Sigmoid colon (tissue), 7 donors: ENCODE data around the gene PPM1L. TPM values are rescaled to one million over a fixed set of nuclear protein-coding genes. Genes with fewer than 3 reads are reported as not detected.

Experiments used
- DNase-seq: peaks from one replicate; pipeline ENCODE4 v3.0.0-alpha.2; 2019
- H3K27ac ChIP-seq, 4 donors: fragments of 200-600 bp; sonication (generic); one replicate each; pipeline ENCODE4 v1.5.1; 2016 to 2019; ENCODE audit warnings: mild to moderate bottlenecking in 1 of 4
- H3K27me3 ChIP-seq, 3 donors: fragments of 200-600 bp; sonication (generic); one replicate each; pipeline ENCODE4 v1.5.1; 2019; ENCODE audit warnings: mild to moderate bottlenecking in 1 of 3
- H3K36me3 ChIP-seq, 4 donors: fragments of 200-600 bp; sonication (generic); one replicate each; pipeline ENCODE4 v1.5.1; 2016 to 2019
- H3K4me1 ChIP-seq, 4 donors: fragments of 200-600 bp; sonication (generic); one replicate each; pipeline ENCODE4 v1.5.1; 2017 to 2019
- H3K4me3 ChIP-seq, 4 donors: fragments of 200-600 bp; sonication (generic); one replicate each; pipeline ENCODE4 v1.5.1; 2017 to 2019; ENCODE audit warnings: mild to moderate bottlenecking in 2 of 4, moderate library complexity in 1 of 4
- H3K9me3 ChIP-seq, 4 donors: fragments of 200-600 bp in 3 of 4; sonication (generic) in 3 of 4; one replicate each; pipeline versions ENCODE4 v1.5.1 to v1.6.1; 2013 to 2019
- EP300 ChIP-seq, 4 donors: sonication (generic); formaldehyde crosslinking; IDR thresholded peaks; one replicate each; pipeline ENCODE4 v1.6.1; 2017; ENCODE audit warnings: antibody characterized with exemption in 4 of 4
- POLR2A ChIP-seq, 2 donors: fragments of 450-650 bp; IDR thresholded peaks; one replicate each; pipeline ENCODE4 v1.6.1; 2016; ENCODE audit warnings: antibody characterized with exemption in 2 of 2, mild to moderate bottlenecking in 2 of 2, moderate library complexity in 2 of 2
- POLR2AphosphoS5 ChIP-seq, 4 donors: sonication (generic); formaldehyde crosslinking; IDR thresholded peaks; one replicate each; pipeline ENCODE4 v1.6.1; 2017; ENCODE audit warnings: antibody characterized with exemption in 4 of 4
- WGBS, 2 donors: extraction: QIAGEN DNeasy Blood & Tissue Kit; methylation state at CpG; one replicate each; pipeline ENCODE4 v1.1.7; 2013; 5-methylcytosine and 5-hydroxymethylcytosine counted together
- intact Hi-C: fragments of 100-400 bp; cut with DNase I; formaldehyde crosslinking; loops from one replicate; pipeline ENCODE4 v1.15.1; 2023
- polyA plus RNA-seq, 3 donors: library from polyadenylated mRNA; stranded (reverse); fragments of 200-250 nt; gene quantifications; one replicate each; pipeline ENCODE4 v1.2.3, GENCODE V29; 2013
- total RNA-seq, 4 donors: library from RNA; depleted of rRNA; stranded (reverse); fragments of >200 nt; gene quantifications; one replicate each; pipeline ENCODE4 v1.1.0, GENCODE V29; 2016
- TF ChIP-seq, protein P1 (sequence below), 4 experiments: fragments of 450-650 bp in 3 of 4; fragments of 200-600 bp in 1 of 4; IDR thresholded peaks; one replicate each; pipeline ENCODE4 v1.5.1; 2016 to 2019; ENCODE audit warnings: antibody characterized with exemption in 4 of 4, mild to moderate bottlenecking in 3 of 4, moderate library complexity in 2 of 4
- donor health status: healthy with polysubstance abuse.
- donor health status: Bipolar disorder and iron deficiency.
- donor health status: healthy.

PPM1L gene
- total and polyA plus RNA-seq, 7 donors = 1.2 to 50.2 (median 33.2) TPM

DNA sequence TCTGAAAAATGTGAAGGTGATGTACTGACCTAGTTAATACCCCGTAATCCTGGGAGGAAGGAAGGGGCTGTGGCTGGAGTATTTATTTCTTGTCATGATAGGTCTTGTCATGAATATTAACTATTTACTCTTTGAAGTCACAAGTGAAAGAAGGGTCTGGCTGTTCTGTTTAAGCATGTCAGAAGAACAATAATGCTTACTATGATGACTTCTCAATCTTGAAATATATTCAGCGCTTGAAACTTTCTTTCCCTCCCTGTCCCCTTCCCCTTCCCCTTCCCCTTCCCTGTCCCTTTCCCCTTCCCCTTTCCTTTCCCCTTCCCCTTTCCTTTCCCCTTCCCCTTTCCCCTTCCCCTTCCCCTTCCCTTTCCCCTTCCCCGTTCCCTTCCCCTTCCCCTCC lies 153.9 kb downstream of the PPM1L start:
- no peaks in the 10 kb centered on the region for H3K4me1 ChIP-seq
- H3K27me3 ChIP-seq = no peaks in the 10 kb centered on the region
- no peak overlapping the region for H3K4me3 ChIP-seq
- TF ChIP-seq, protein P1, sequence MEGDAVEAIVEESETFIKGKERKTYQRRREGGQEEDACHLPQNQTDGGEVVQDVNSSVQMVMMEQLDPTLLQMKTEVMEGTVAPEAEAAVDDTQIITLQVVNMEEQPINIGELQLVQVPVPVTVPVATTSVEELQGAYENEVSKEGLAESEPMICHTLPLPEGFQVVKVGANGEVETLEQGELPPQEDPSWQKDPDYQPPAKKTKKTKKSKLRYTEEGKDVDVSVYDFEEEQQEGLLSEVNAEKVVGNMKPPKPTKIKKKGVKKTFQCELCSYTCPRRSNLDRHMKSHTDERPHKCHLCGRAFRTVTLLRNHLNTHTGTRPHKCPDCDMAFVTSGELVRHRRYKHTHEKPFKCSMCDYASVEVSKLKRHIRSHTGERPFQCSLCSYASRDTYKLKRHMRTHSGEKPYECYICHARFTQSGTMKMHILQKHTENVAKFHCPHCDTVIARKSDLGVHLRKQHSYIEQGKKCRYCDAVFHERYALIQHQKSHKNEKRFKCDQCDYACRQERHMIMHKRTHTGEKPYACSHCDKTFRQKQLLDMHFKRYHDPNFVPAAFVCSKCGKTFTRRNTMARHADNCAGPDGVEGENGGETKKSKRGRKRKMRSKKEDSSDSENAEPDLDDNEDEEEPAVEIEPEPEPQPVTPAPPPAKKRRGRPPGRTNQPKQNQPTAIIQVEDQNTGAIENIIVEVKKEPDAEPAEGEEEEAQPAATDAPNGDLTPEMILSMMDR (IDR thresholded peaks at IDR 0.05) = no peak
- TF ChIP-seq POLR2A (IDR thresholded peaks at IDR 0.05) (no peak), POLR2AphosphoS5 (IDR thresholded peaks at IDR 0.05) (no peak), EP300 (IDR thresholded peaks at IDR 0.05) (no peak)
- no peaks in the 10 kb centered on the region for H3K36me3 ChIP-seq
- peaks cover 0 to 5% (median 2%) of the 10 kb centered on the region in 4 donors for H3K9me3 ChIP-seq
- 54 to 77% methylated on average over 2 of the region's 3 CpGs for WGBS, 2 donors
- intact Hi-C loops = no loop called here
- DNase-seq = no peak
- no peak overlapping the region for H3K27ac ChIP-seq

DNA sequence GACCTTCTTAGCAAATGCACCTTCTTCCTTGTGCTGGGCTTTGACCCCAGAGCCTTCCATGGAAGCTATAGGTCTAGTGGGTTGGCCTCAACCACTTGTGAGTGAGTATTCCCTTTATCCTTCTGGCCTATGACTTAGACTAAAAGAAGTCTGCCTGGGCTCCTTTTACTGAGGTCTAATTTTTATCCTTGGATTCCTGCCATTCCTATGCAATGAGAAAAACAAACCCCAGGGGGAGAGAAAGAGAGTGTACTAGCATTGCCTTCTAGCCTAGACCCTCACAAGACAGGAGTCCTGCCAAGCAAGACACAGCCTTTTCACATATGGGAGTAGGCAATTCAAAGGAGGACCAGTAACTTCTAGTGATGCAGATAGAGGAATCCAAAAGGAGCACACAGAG lies 155.4 kb downstream of the PPM1L start:
- Histone ChIP-seq H3K4me1 (no peaks in the 10 kb centered on the region), H3K27me3 (no peaks in the 10 kb centered on the region), H3K36me3 (no peaks in the 10 kb centered on the region), H3K9me3 (peaks cover 0 to 5% (median 0%) of the 10 kb centered on the region in 4 donors), H3K27ac (no peak overlapping the region), H3K4me3 (no peak overlapping the region)
- TF ChIP-seq POLR2A (IDR thresholded peaks at IDR 0.05) (no peak), POLR2AphosphoS5 (IDR thresholded peaks at IDR 0.05) (no peak)
- TF ChIP-seq, protein P1 (IDR thresholded peaks at IDR 0.05) = no peak
- DNase-seq = no peak
- intact Hi-C loops = no loop called here

DNA sequence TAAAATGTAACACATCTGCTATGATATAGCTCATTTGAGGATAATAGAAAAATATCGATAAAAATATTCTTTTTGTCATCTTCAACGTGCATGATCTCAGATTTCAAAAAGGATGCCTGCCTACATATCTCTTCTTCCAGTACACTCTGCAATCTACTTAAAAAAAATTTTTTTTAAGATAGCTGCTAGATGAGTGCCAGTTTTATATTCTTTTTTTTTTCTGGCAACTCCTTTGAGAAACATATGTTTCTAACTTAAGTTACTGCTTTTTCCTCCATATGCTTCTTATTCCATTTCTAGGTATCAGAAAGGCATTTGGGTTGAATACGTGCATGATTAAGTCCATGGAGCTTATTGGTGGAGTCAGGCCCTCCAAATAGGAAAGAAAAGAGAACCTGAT lies 160.4 kb downstream of the PPM1L start:
- H3K36me3 ChIP-seq = no peaks in the 10 kb centered on the region
- H3K27me3 ChIP-seq = no peaks in the 10 kb centered on the region
- H3K4me3 ChIP-seq = no peak overlapping the region
- no peaks in the 10 kb centered on the region for H3K9me3 ChIP-seq
- no peak overlapping the region for H3K27ac ChIP-seq
- 94 to 95% methylated on average over 3 of the region's 3 CpGs for WGBS, 2 donors
- DNase-seq = no peak
- intact Hi-C loops = no loop called here
- TF ChIP-seq, protein P1 (IDR thresholded peaks at IDR 0.05) = no peak
- no peaks in the 10 kb centered on the region for H3K4me1 ChIP-seq

DNA sequence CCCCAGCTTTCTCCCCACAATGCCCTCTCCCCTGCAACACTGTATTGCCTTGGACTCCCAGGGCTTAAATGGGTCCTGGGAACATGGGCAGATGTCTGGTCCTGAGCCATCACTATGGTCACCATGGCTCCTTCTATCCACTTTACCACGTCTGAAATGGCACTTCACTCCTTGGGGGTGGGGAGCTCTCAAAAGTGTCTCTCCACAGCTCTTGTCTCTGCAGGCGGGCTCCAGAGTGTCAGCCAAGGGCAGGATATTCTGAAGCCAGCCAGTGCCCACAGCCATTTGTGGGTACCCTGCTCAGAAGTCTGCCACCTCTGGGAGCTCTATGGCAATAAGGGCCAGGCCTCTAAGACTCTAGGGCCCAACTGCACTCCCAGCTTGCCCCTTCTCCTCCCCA lies 163.9 kb downstream of the PPM1L start:
- no peaks in the 10 kb centered on the region for H3K9me3 ChIP-seq
- no peak overlapping the region for H3K4me3 ChIP-seq
- no peaks in the 10 kb centered on the region for H3K27me3 ChIP-seq
- no peaks in the 10 kb centered on the region for H3K36me3 ChIP-seq
- TF ChIP-seq POLR2A (IDR thresholded peaks at IDR 0.05) (no peak), EP300 (IDR thresholded peaks at IDR 0.05) (no peak), POLR2AphosphoS5 (IDR thresholded peaks at IDR 0.05) (no peak)
- TF ChIP-seq, protein P1 (IDR thresholded peaks at IDR 0.05) = no peak
- WGBS, 2 donors = 83 to 87% methylated on average over 2 of the region's 2 CpGs
- no peak for DNase-seq
- intact Hi-C loops = no loop called here
- no peaks in the 10 kb centered on the region for H3K4me1 ChIP-seq
- H3K27ac ChIP-seq = no peak overlapping the region

DNA sequence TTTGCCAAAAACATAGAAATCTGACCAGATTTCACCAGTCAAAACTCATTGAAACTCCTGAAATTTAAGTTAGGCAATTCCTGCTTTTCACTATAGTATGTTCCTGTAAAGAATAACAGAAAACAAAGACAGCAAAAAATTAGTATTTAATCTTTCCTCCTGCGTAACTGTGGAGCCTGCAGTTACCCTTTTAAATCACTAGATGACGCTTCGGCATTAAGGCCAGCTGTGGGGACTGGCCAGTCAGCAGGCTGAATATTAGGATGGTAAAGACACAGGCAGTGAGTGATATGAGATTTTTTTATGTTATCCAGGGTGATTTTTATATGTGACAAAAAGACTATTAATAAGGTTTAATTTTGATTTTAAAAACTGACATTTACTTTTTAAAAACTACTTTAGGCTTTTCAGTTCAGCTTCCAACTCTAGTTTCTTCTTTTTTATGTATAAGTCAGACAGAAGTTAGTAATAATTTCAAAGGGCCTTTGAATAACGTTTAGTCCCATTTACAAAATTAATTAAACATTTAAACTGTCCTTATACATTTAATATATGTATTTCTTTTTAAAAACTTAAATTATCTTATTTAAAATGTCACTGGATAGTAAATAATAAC lies 165.1 kb downstream of the PPM1L start:
- Histone ChIP-seq H3K4me1 (no peaks in the 10 kb centered on the region), H3K27me3 (no peaks in the 10 kb centered on the region), H3K4me3 (no peak overlapping the region), H3K27ac (no peak overlapping the region), H3K9me3 (no peaks in the 10 kb centered on the region), H3K36me3 (no peaks in the 10 kb centered on the region)
- no peak for DNase-seq
- TF ChIP-seq POLR2AphosphoS5 (IDR thresholded peaks at IDR 0.05) = no peak
- TF ChIP-seq, protein P1 (IDR thresholded peaks at IDR 0.05) = peak in 3 of 4 experiments; percentile 56 to 75 (median 64)
- intact Hi-C loops = no loop called here
- 39 to 42% methylated on average over 4 of the region's 4 CpGs for WGBS, 2 donors
